HepG2 (cell line): Measurements from ENCODE around the gene MBD4. TPM values are rescaled to one million over a fixed set of nuclear protein-coding genes. Genes with fewer than 3 reads are reported as not detected.

Experiments used
- ATAC-seq: fragments of 200-7000 bp; cut with Tn5 transposase; 3 replicates; pipeline ENCODE4 v1.9.1; 2020; ENCODE audit warnings: mild to moderate bottlenecking, moderate library complexity
- BruUV-seq: library from RNA; stranded (reverse); fragments of 400-500 nt; replicated peaks from 2 replicates; lab custom pipeline; 2021; lab: Mats Ljungman, UMichigan
- CTCF ChIA-PET: fragments of 300-600 bp; formaldehyde crosslinking; extraction: SDS; loops from one replicate; lab custom pipeline; 2021; ENCODE audit warnings: low total read pairs, inconsistent platforms, low intra/inter-chr PET ratio; lab: Yijun Ruan, JAX
- POLR2A ChIA-PET: fragments of 350-600 bp; sonication (Branson Sonifier 250); formaldehyde crosslinking; loops from one replicate; lab custom pipeline; 2020; ENCODE audit warnings: antibody characterized with exemption, inconsistent platforms; lab: Yijun Ruan, JAX
- DNase-seq: peaks from one replicate; pipeline ENCODE4 v3.0.0-alpha.2; 2015; ENCODE audit warnings: low spot score
- FAIRE-seq: peaks from 3 replicates; lab custom pipeline; 2011; peaks lifted over from hg19 to GRCh38; lab: Jason Lieb, UNC
- H2AFZ ChIP-seq: one replicate; pipeline ENCODE4 v1.6.1; 2011; ENCODE audit warnings: low read length, inconsistent platforms
- H3K27ac ChIP-seq: fragments of 300-600 bp; 3 replicates; pipeline ENCODE4 v1.8.0; 2011; ENCODE audit warnings: mixed run types, mild to moderate bottlenecking, mixed read lengths, low read length, inconsistent platforms; ENCODE audit not compliant: insufficient read depth; ENCODE audit errors: extremely low read length
- H3K27me3 ChIP-seq, 2 experiments: fragments of 200-600 bp in 1 of 2; 2 replicates in 1 of 2; 3 replicates in 1 of 2; pipeline versions ENCODE4 v1.6.0 to v1.8.0; 2011; ENCODE audit warnings: low read length in 2 of 2, mild to moderate bottlenecking in 2 of 2, moderate library complexity in 2 of 2, inconsistent platforms in 1 of 2; ENCODE audit not compliant: insufficient read depth in 2 of 2, control insufficient read depth in 1 of 2
- H3K36me3 ChIP-seq, 2 experiments: fragments of 200-600 bp in 1 of 2; replicated peaks in 1 of 2; 2 replicates in 1 of 2; 3 replicates in 1 of 2; pipeline versions ENCODE4 v1.5.1 to v1.8.0; 2011; ENCODE audit warnings: low read length in 2 of 2, inconsistent platforms in 1 of 2; ENCODE audit not compliant: insufficient read depth in 2 of 2, control insufficient read depth in 1 of 2
- H3K4me1 ChIP-seq: 2 replicates; pipeline ENCODE4 v1.5.1; 2012; ENCODE audit warnings: low read length, inconsistent platforms; ENCODE audit not compliant: insufficient read depth
- H3K4me2 ChIP-seq: 2 replicates; pipeline ENCODE4 v1.6.0; 2011; ENCODE audit warnings: low read depth, low read length, inconsistent platforms
- H3K4me3 ChIP-seq, 3 experiments: fragments of 200-600 bp in 1 of 3; sonication (generic), shearing (Covaris generic) in 1 of 3; replicated peaks in 1 of 3; 2 replicates each; pipeline ENCODE4 v1.5.1; 2011 to 2016; ENCODE audit warnings: low read length in 3 of 3, inconsistent platforms in 2 of 3, low read depth in 2 of 3, mild to moderate bottlenecking in 2 of 3, control low read depth in 1 of 3, mixed read lengths in 1 of 3; ENCODE audit not compliant: insufficient read depth in 1 of 3
- H3K79me2 ChIP-seq: one replicate; pipeline ENCODE4 v1.6.1; 2011; ENCODE audit warnings: low read length, inconsistent platforms; ENCODE audit not compliant: insufficient read depth
- H3K9ac ChIP-seq: 2 replicates; pipeline ENCODE4 v1.6.0; 2011; ENCODE audit warnings: mild to moderate bottlenecking, low read depth, low read length, inconsistent platforms; ENCODE audit not compliant: insufficient read depth
- H3K9me3 ChIP-seq: 2 replicates; pipeline ENCODE4 v1.5.1; 2012; ENCODE audit warnings: mild to moderate bottlenecking, low read length
- H4K20me1 ChIP-seq: 2 replicates; pipeline ENCODE4 v1.6.0; 2011; ENCODE audit warnings: inconsistent platforms, mild to moderate bottlenecking, low read length, moderate library complexity; ENCODE audit not compliant: insufficient read depth
- CHD4 ChIP-seq: fragments of 200-600 bp; sonication (generic); IDR thresholded peaks from 2 replicates; pipeline ENCODE4 v1.7.0; 2017; ENCODE audit warnings: mild to moderate bottlenecking, low read length, borderline replicate concordance
- GABPA ChIP-seq, 2 experiments: IDR thresholded peaks; 2 replicates each; pipeline ENCODE4 v1.6.1; 2011 to 2016; ENCODE audit warnings: low read depth in 2 of 2, low read length in 1 of 2, missing biosample characterization in 1 of 2, missing genetic modification characterization in 1 of 2
- GABPB1 ChIP-seq: IDR thresholded peaks from 2 replicates; pipeline ENCODE4 v1.6.1; 2016; ENCODE audit warnings: mild to moderate bottlenecking, missing genetic modification reagents, moderate library complexity, missing compliant biosample characterization
- GATAD1 ChIP-seq: IDR thresholded peaks from 2 replicates; pipeline ENCODE4 v1.6.1; 2016; ENCODE audit warnings: missing genetic modification reagents, missing compliant biosample characterization
- KDM1A ChIP-seq: IDR thresholded peaks from 2 replicates; pipeline ENCODE4 v1.6.1; 2016; ENCODE audit warnings: missing compliant biosample characterization
- NFKB2 ChIP-seq: sonication (generic); formaldehyde crosslinking; IDR thresholded peaks from 2 replicates; pipeline ENCODE4 v1.4.0; 2020; ENCODE audit warnings: missing genetic modification reagents, borderline replicate concordance
- RCOR2 ChIP-seq: IDR thresholded peaks from 2 replicates; pipeline ENCODE4 v1.6.1; 2016; ENCODE audit warnings: missing biosample characterization, missing genetic modification reagents
- SAFB2 ChIP-seq: sonication (generic); formaldehyde crosslinking; IDR thresholded peaks from 2 replicates; pipeline ENCODE4 v1.5.1; 2020; ENCODE audit warnings: missing genetic modification reagents, low read depth, mild to moderate bottlenecking, borderline replicate concordance
- SAP130 ChIP-seq: IDR thresholded peaks from 2 replicates; pipeline ENCODE4 v1.6.1; 2016; ENCODE audit warnings: low read depth
- SOX6 ChIP-seq, 2 experiments: fragments of 450-650 bp in 1 of 2; sonication (generic) in 1 of 2; formaldehyde crosslinking in 1 of 2; IDR thresholded peaks; 2 replicates each; pipeline versions ENCODE4 v1.4.0 to v1.6.1; 2017 to 2020; ENCODE audit warnings: antibody characterized with exemption in 1 of 2, mild to moderate bottlenecking in 1 of 2, missing genetic modification reagents in 1 of 2
- TBX2 ChIP-seq: sonication (generic); formaldehyde crosslinking; IDR thresholded peaks from 2 replicates; pipeline ENCODE4 v1.5.0; 2020; ENCODE audit warnings: missing genetic modification reagents, mild to moderate bottlenecking, borderline replicate concordance
- YEATS2 ChIP-seq: sonication (generic); formaldehyde crosslinking; IDR thresholded peaks from 2 replicates; pipeline ENCODE4 v1.4.0; 2020; ENCODE audit warnings: missing genetic modification reagents, borderline replicate concordance
- ZFY ChIP-seq: sonication (generic); formaldehyde crosslinking; IDR thresholded peaks from 2 replicates; pipeline ENCODE4 v1.4.0; 2020; ENCODE audit warnings: missing genetic modification reagents
- ZMYM3 ChIP-seq: sonication (generic); formaldehyde crosslinking; IDR thresholded peaks from 2 replicates; pipeline ENCODE4 v1.5.1; 2020; ENCODE audit warnings: mild to moderate bottlenecking, missing genetic modification reagents
- ZNF10 ChIP-seq: sonication (generic); formaldehyde crosslinking; IDR thresholded peaks from 2 replicates; pipeline ENCODE4 v1.4.0; 2020; ENCODE audit warnings: mild to moderate bottlenecking, low read depth, missing genetic modification reagents, borderline replicate concordance
- ZNF256 ChIP-seq: sonication (generic); formaldehyde crosslinking; conservative IDR thresholded peaks from 2 replicates; pipeline ENCODE4 v1.4.0; 2020; ENCODE audit warnings: missing genetic modification reagents
- ZNF343 ChIP-seq: sonication (generic); formaldehyde crosslinking; IDR thresholded peaks from 2 replicates; pipeline ENCODE4 v1.4.0; 2020; ENCODE audit warnings: mild to moderate bottlenecking, missing genetic modification reagents
- ZNF619 ChIP-seq: sonication (generic); formaldehyde crosslinking; IDR thresholded peaks from 2 replicates; pipeline ENCODE4 v1.4.0; 2020; ENCODE audit warnings: mild to moderate bottlenecking, missing genetic modification reagents
- ZNF629 ChIP-seq: sonication (generic); formaldehyde crosslinking; conservative IDR thresholded peaks from 2 replicates; pipeline ENCODE4 v1.5.0; 2020; ENCODE audit warnings: missing genetic modification reagents
- WGBS: methylation state at CpG from one replicate; pipeline ENCODE4 v1.1.6; 2017; ENCODE audit warnings: low lambda C conversion rate; 5-methylcytosine and 5-hydroxymethylcytosine counted together
- in situ Hi-C: cut with HindIII; loops from 2 replicates; pipeline ENCODE4 v1.10.0; 2017; ENCODE audit warnings: low pct_unique_long_range_greater_than_20kb; ENCODE audit not compliant: extremely low pct_ligation_motif_present
- intact Hi-C: fragments of 100-400 bp; cut with micrococcal nuclease; formaldehyde crosslinking; loops from one replicate; pipeline ENCODE4 v1.10.0; 2022; ENCODE audit not compliant: unreplicated experiment
- polyA plus RNA-seq, 8 experiments: library from polyadenylated mRNA; depleted of rRNA in 3 of 8; stranded (reverse) in 7 of 8; unstranded in 1 of 8; fragments of >200 nt; fragmentation: Illumina TruSeq in 4 of 8; extraction: Trizol in 4 of 8; gene quantifications; 2 replicates each; pipeline versions ENCODE4 v1.2.1 to v1.2.3, GENCODE V29; 2011 to 2016; ENCODE audit warnings: low read depth in 4 of 8, missing spikeins in 1 of 8, mixed read lengths in 1 of 8; ENCODE audit not compliant: insufficient read depth in 1 of 8
- total RNA-seq, 5 experiments: library from RNA; depleted of rRNA; stranded (reverse); fragments of >200 nt; fragmentation: Illumina TruSeq; extraction: Trizol; gene quantifications; 2 replicates each; pipeline ENCODE4 v1.2.3, GENCODE V29; 2016; ENCODE audit warnings: low read depth in 1 of 5
- TF ChIP-seq, protein P1 (sequence below): IDR thresholded peaks from 2 replicates; pipeline ENCODE4 v1.6.1; 2016; ENCODE audit warnings: missing compliant biosample characterization, missing genetic modification reagents, borderline replicate concordance

Gene MBD4
- total and polyA plus RNA-seq, 2 of the 13 experiments (the other 11 are each of a cell fraction or from before 2014, with no cell fraction given): 14.9 to 25.3 TPM

DNA sequence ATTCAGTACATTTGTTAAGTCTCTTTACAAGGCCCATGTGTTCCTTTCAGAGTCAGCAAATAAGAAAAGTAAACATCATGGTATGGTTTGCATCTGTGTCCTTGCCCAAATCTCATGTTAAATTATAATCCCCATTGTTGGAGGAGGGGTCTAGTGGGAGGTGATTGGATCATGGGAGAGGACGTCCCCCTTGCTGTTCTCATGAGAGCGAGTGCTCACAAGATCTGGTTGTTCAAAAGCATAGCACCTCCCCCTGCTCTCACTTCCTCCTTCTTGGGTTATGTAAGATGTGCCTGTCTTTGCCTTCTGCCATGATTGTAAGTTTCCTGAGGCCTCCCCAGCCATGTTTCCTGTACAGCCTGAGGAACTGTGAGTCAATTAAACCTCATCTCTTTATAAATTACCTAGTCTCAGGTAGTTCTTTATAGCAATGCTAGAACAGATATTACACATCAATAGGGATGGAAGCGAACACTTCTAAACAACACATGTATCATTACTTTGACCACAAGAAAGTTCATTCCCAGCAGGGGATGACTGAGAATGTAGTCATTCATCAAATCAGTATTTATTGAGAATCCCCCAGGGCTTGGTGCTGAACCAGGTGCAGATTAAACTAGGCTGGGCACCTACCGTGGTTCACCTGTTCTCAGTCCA is 15.4 kb downstream of the MBD4 start (continued):
- no peak for TF ChIP-seq GATAD1 (CRISPR knock-in tag)
- no peak for TF ChIP-seq NFKB2 (CRISPR knock-in tag)
- peak; percentile 49; the same call in 1 of the 2 replicates for TF ChIP-seq SAP130
- 0 out of 2 replicates have a peak, but pooled peaks have one; percentile 5 for TF ChIP-seq ZFY (CRISPR knock-in tag)
- TF ChIP-seq, protein P1, sequence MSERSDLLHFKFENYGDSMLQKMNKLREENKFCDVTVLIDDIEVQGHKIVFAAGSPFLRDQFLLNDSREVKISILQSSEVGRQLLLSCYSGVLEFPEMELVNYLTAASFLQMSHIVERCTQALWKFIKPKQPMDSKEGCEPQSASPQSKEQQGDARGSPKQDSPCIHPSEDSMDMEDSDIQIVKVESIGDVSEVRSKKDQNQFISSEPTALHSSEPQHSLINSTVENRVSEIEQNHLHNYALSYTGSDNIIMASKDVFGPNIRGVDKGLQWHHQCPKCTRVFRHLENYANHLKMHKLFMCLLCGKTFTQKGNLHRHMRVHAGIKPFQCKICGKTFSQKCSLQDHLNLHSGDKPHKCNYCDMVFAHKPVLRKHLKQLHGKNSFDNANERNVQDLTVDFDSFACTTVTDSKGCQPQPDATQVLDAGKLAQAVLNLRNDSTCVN (CRISPR knock-in tag): no peak; the same call in 1 of the 2 replicates
- peak; percentile 20; the same call in 1 of the 2 replicates for TF ChIP-seq GABPB1 (CRISPR knock-in tag)
- TF ChIP-seq SAFB2 (CRISPR knock-in tag): no peak
- TF ChIP-seq SOX6 (IDR thresholded peaks at IDR 0.05): no peak
- peak; percentile 35; the same call in 1 of the 2 replicates for TF ChIP-seq SOX6 (CRISPR knock-in tag; IDR thresholded peaks at IDR 0.05)
- TF ChIP-seq TBX2 (CRISPR knock-in tag): no peak

DNA sequence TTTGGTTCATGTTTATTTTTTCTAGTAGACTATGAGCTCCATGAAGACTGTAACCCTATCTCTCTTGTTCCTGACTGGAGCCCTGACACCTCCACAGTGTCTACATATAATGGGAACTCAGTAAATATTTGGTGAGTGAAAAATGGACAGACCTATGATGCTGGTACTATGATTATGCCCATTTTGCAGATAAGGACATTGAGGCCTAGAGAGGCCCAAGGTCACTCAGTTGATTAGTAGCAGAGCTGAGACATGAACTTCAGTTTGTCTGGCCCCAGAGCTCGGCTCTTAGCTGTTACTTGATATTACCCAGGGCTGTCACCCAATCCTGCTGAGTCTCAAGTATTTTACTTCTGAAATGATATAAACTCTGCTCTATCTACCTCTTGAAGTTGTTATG is 16.9 kb downstream of the MBD4 start:
- in situ Hi-C loops: no loop called here
- Histone ChIP-seq H3K9ac (no peak overlapping the region), H3K27ac (no peak overlapping the region), H3K27me3 (peaks cover 0 to 4% of the 10 kb centered on the region in 2 experiments; a peak in 2 of 5 replicates), H4K20me1 (no peaks in the 10 kb centered on the region), H3K9me3 (no peaks in the 10 kb centered on the region), H3K4me2 (peak overlapping the region; percentile 70; the same call in 1 of the 2 replicates), H3K79me2 (no peaks in the 10 kb centered on the region), H3K36me3 (no peaks in the 10 kb centered on the region), H2AFZ (no peak overlapping the region), H3K4me1 (peaks cover 73% of the 10 kb centered on the region), H3K4me3 (no peak overlapping the region)
- FAIRE-seq (no peak), DNase-seq (no peak), ATAC-seq (no peak)
- no TSS peak for BruUV-seq
- POLR2A ChIA-PET: interaction anchor here (1.3 to 1.7 kb wide), 2 partner anchors 10 kb away, joined by 3 to 6 read pairs; no protein-coding TSS in a partner anchor
- 8% methylated on average over 1 of the region's 1 CpG for WGBS
- CTCF ChIA-PET: interaction anchor here (1.4 kb wide), 1 partner anchor 40 kb away, joined by 4 read pairs; no protein-coding TSS in a partner anchor
- intact Hi-C loops: loop anchor here (1.0 kb wide), 1 partner anchor 40 kb away; no protein-coding TSS in a partner anchor
- TF ChIP-seq YEATS2 (CRISPR knock-in tag): no peak
- TF ChIP-seq ZNF10 (CRISPR knock-in tag): no peak
- TF ChIP-seq KDM1A (CRISPR knock-in tag): peak; percentile 76
- TF ChIP-seq ZMYM3 (CRISPR knock-in tag): peak; percentile 81
- TF ChIP-seq ZNF343: no peak
- peak; percentile 83; the same call in 1 of the 2 replicates for TF ChIP-seq CHD4
- no peak for TF ChIP-seq GABPA (IDR thresholded peaks at IDR 0.05; ENCODE audit: low read depth, low read length)
- TF ChIP-seq GABPA (CRISPR knock-in tag; IDR thresholded peaks at IDR 0.05; ENCODE audit: low read depth): no peak
- no peak for TF ChIP-seq ZNF256 (CRISPR knock-in tag)
- no peak for TF ChIP-seq ZNF619 (CRISPR knock-in tag)
- peak; percentile 77; the same call in 1 of the 2 replicates for TF ChIP-seq RCOR2 (CRISPR knock-in tag)
- TF ChIP-seq ZNF629 (CRISPR knock-in tag): peak; percentile 98
